GM13977 (cell line): ENCODE measurements around the gene ATRNL1.
"Not testable (repeated sequence)": the region's sequence is repeated elsewhere in the genome, so short reads cannot be mapped to it uniquely, and the experiment has no call there.

ENCODE experiments used
- DNase-seq: peaks from one replicate; pipeline ENCODE4 v3.0.0; 2012; ENCODE audit warnings: low spot score
- in situ Hi-C: fragments of 300-500 bp; cut with MboI; formaldehyde crosslinking; loops from one replicate; pipeline ENCODE4 v1.12.0; 2022; ENCODE audit warnings: low sequenced_read_pairs, low pct_unique_long_range_greater_than_20kb, mixed read lengths, inconsistent platforms; ENCODE audit not compliant: unreplicated experiment
- TF ChIP-seq, protein P1 (sequence below): IDR thresholded peaks from 2 replicates; pipeline ENCODE4 v1.5.1; 2012; ENCODE audit warnings: mild to moderate bottlenecking, control low read depth; ENCODE audit not compliant: insufficient read depth; ENCODE audit errors: extremely low read depth, missing control alignments

The ATRNL1 gene

GRCh38 chr10:115167751-115168150 is 74.6 kb downstream of the ATRNL1 start:
- DNase-seq, result no peak
- in situ Hi-C loops, result no loop called here
- TF ChIP-seq, protein P1, sequence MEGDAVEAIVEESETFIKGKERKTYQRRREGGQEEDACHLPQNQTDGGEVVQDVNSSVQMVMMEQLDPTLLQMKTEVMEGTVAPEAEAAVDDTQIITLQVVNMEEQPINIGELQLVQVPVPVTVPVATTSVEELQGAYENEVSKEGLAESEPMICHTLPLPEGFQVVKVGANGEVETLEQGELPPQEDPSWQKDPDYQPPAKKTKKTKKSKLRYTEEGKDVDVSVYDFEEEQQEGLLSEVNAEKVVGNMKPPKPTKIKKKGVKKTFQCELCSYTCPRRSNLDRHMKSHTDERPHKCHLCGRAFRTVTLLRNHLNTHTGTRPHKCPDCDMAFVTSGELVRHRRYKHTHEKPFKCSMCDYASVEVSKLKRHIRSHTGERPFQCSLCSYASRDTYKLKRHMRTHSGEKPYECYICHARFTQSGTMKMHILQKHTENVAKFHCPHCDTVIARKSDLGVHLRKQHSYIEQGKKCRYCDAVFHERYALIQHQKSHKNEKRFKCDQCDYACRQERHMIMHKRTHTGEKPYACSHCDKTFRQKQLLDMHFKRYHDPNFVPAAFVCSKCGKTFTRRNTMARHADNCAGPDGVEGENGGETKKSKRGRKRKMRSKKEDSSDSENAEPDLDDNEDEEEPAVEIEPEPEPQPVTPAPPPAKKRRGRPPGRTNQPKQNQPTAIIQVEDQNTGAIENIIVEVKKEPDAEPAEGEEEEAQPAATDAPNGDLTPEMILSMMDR, result no peak

GRCh38 chr10:115171392-115171960 is 78.3 kb downstream of the ATRNL1 start:
- DNase-seq, result no peak
- TF ChIP-seq, protein P1, result peak; percentile 28
- in situ Hi-C loops, result no loop called here

DNA sequence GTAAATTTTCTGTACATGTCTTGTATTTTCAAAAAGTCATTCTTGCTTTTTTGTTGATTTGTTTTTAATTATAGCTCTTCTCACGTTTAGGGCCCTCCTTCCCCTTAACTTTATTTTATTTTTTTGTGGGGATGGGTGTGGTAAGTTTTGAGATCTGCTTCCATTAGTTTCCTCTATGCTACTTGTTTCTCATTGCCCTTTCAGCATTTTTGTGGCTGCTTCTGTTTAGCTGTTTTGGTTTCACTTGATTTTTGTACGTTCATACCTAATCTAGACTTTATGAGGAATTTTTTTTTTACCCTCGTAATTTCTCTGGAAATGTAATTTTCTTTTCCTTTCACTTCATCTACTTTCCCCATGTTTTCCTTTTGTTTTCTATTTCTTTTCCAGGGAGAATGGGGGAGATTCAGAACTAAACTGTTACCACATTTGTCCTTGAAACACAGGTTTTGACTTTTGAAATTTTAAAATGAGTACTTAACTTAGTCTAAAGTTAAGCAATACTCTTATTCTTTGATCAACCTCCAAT is 80.8 kb downstream of the ATRNL1 start:
- in situ Hi-C loops, result no loop called here
- TF ChIP-seq, protein P1, result no peak

DNA sequence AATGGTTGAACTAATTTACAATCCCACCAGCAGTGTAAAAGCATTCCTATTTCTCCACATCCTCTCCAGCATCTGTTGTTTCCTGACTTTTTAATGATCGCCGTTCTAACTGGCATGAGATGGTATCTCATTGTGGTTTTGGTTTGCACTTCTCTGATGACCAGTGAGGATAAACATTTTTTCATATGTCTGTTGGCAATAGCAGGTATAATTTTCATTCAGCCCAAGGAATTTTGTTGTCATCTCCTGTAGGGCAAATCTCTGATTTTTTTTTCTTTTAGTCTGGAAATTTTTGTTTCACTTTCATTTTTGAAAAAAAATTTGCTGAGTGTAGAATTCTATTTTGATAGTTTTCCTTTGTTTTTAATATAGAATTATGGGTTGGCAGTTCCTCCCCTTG is 114.1 kb downstream of the ATRNL1 start:
- DNase-seq, in situ Hi-C loops: not testable (repeated sequence)

More for the DNA sequence above, 80.8 kb downstream of the ATRNL1 start:
- DNase-seq, result no peak

GRCh38 chr10:115209133-115209532 is 116.0 kb downstream of the ATRNL1 start:
- TF ChIP-seq, protein P1, result no peak
- in situ Hi-C loops, result no loop called here
- peak; percentile 3 for DNase-seq

DNA sequence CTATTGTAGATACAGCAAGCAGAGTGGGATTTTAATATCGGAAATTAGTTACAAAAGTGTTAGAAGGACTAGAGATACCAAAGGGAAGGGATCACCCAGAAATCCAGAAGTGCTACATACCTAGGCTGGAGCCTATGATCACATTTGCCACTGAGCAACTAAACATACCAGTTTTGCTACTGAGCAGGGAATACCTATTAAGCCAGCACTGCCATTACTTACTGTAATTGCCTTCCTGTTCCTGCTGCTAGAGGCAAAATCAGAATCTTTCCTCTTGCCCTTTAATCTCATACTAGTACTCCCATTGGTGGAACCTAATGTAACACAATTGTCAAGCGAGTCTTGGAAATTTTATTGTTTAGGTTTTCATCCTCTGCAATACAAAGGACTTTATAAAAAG is 121.7 kb downstream of the ATRNL1 start:
- in situ Hi-C loops, result no loop called here
- TF ChIP-seq, protein P1, result no peak
- DNase-seq, result no peak

GRCh38 chr10:115219203-115219602 is 126.0 kb downstream of the ATRNL1 start:
- TF ChIP-seq, protein P1, result no peak
- in situ Hi-C loops, result no loop called here
- no peak for DNase-seq
